ENCODE data around the gene DENND1A.

DENND1A gene

DNA sequence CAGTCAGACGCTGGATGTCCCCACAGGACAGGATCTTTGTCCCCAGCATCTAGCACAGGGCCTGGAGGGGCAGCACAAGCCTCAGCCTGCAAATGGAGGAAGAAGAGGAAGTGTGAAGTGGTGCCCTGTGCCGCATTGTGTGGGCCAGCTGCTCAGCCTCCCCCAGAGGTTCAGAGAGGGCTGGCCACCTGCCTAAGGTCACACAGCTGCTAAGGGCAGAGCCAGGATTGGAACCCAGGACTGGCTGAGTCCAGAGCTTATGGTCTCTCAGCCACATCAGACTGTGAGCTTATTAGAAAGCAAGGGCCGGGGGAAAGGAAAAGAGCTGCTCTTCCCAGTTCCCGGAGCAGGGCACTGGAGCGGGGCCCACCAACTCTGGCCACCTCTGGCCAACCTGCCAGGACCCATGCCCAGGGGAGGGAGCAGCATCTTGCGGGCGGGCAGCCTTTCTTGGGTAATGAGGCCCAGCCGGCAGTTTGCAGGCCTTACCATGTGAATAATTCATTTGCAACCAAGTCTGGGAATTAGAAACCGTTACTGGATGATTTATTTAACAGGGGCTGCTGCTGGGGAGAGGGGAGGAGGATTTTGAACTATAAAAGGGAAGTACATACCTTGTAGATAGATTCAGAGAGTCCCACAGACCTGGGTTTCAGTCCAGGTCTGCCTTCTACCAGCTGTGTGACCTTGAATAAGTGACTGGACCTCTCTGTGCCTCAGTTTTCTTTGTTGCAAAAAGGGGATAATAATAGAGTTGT lies 585.6 kb downstream of the DENND1A start:
- no peak for TF ChIP-seq FOXP2 (optimal IDR thresholded peaks at IDR 0.05; ENCODE audit: borderline replicate concordance, extremely low read depth, extremely low read length, insufficient read depth)
- TF ChIP-seq TAF1 (IDR thresholded peaks at IDR 0.05; ENCODE audit: borderline replicate concordance, insufficient read depth, low read length), result no peak
- TF ChIP-seq, protein P1, sequence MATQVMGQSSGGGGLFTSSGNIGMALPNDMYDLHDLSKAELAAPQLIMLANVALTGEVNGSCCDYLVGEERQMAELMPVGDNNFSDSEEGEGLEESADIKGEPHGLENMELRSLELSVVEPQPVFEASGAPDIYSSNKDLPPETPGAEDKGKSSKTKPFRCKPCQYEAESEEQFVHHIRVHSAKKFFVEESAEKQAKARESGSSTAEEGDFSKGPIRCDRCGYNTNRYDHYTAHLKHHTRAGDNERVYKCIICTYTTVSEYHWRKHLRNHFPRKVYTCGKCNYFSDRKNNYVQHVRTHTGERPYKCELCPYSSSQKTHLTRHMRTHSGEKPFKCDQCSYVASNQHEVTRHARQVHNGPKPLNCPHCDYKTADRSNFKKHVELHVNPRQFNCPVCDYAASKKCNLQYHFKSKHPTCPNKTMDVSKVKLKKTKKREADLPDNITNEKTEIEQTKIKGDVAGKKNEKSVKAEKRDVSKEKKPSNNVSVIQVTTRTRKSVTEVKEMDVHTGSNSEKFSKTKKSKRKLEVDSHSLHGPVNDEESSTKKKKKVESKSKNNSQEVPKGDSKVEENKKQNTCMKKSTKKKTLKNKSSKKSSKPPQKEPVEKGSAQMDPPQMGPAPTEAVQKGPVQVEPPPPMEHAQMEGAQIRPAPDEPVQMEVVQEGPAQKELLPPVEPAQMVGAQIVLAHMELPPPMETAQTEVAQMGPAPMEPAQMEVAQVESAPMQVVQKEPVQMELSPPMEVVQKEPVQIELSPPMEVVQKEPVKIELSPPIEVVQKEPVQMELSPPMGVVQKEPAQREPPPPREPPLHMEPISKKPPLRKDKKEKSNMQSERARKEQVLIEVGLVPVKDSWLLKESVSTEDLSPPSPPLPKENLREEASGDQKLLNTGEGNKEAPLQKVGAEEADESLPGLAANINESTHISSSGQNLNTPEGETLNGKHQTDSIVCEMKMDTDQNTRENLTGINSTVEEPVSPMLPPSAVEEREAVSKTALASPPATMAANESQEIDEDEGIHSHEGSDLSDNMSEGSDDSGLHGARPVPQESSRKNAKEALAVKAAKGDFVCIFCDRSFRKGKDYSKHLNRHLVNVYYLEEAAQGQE (IDR thresholded peaks at IDR 0.05; ENCODE audit: insufficient read depth in 1 of 2, low read depth in 2 of 2, low read length in 2 of 2), result no peak
- no peak for TF ChIP-seq SIN3A (IDR thresholded peaks at IDR 0.05; ENCODE audit: borderline replicate concordance, insufficient read depth, low read length)
- no peak for TF ChIP-seq POLR2AphosphoS5 (IDR thresholded peaks at IDR 0.05; ENCODE audit: low read depth, low read length)

DNA sequence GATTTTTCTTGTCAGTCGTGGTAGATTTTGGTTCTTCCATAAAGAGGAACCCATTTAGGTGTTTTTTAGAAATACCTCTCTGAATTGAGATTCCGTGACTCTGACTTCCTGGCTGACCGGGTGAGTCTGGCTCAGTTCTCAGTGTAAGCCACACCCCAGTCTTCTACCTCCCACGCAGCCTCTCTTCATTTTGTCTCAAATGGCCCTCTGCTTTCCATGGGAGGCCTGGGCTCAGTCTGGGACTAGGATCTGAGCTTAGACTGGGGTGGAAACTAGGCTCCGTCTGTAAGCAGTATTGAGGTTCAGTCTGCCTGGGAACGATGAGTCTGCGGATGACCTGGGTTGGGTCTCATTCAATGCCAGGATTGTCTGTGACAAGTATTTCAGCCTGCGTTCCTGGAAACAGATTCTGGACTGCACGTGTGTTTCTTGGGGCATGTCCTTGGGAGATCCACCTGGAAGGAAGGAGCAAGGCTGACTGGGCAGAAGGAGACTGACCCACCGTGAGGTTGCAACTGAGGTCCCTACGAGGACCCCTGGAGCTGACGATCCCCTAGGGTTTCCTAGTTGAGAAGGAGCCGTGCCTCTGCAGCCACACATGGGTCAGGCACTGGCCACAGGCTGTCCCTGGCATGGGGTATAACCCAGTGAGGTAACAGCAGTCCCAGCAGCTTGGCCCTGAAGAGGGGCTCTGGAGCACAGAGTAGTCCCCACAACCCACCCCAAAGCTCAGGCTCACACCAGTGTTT lies 586.3 kb downstream of the DENND1A start:
- no peak for TF ChIP-seq FOXP2 (optimal IDR thresholded peaks at IDR 0.05; ENCODE audit: borderline replicate concordance, extremely low read depth, extremely low read length, insufficient read depth)
- TF ChIP-seq POLR2AphosphoS5 (IDR thresholded peaks at IDR 0.05; ENCODE audit: low read depth, low read length), result no peak
- no peak for TF ChIP-seq SIN3A (IDR thresholded peaks at IDR 0.05; ENCODE audit: borderline replicate concordance, insufficient read depth, low read length)
- TF ChIP-seq TAF1 (IDR thresholded peaks at IDR 0.05; ENCODE audit: borderline replicate concordance, insufficient read depth, low read length), result no peak
- TF ChIP-seq, protein P1 (IDR thresholded peaks at IDR 0.05; ENCODE audit: insufficient read depth in 1 of 2, low read depth in 2 of 2, low read length in 2 of 2), result no peak

DNA sequence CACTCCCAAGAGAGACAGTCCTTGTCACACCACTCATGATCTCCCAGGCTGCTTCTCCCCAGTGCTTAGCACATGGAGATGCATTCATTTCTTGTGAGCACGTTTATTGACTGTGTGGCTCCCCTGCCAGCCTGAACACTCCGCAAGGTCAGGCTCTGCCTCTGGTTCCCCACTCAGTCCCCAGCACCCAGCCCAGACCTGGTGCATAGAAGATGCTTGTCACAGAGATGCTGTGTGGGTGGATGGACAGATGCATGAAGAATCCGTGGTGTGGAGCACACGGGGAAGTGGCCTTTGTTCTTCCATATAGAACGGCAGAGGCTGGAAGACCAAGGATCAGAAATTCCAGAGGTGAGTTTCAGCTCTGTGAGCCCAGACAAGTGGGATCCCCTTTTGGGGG lies 587.7 kb downstream of the DENND1A start:
- TF ChIP-seq POLR2AphosphoS5 (IDR thresholded peaks at IDR 0.05; ENCODE audit: low read depth, low read length), result no peak
- TF ChIP-seq FOXP2 (optimal IDR thresholded peaks at IDR 0.05; ENCODE audit: borderline replicate concordance, extremely low read depth, extremely low read length, insufficient read depth), result no peak
- TF ChIP-seq TAF1 (IDR thresholded peaks at IDR 0.05; ENCODE audit: borderline replicate concordance, insufficient read depth, low read length), result no peak
- no peak for TF ChIP-seq SIN3A (IDR thresholded peaks at IDR 0.05; ENCODE audit: borderline replicate concordance, insufficient read depth, low read length)
- TF ChIP-seq, protein P1 (IDR thresholded peaks at IDR 0.05; ENCODE audit: insufficient read depth in 1 of 2, low read depth in 2 of 2, low read length in 2 of 2), result no peak

DNA sequence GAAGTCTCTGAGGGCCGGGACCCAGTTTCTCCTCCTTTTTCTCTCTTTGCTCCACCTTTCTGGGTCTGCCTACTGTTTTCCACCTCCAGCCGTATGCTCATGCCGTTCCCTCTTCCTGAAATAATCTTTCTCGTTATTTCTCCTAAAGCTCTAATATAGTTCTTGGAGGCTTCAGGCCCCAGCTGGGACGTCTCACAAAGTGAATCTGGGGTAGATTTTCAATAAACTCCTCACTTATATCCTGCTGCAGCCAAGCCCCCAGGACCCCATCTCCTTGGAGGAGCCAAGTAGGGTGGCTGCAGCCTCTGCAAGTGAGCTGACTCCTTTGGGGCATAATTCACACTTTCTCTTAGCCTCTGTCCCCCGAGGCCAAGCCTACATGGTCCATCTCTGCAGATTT lies 588.1 kb downstream of the DENND1A start:
- no peak for TF ChIP-seq FOXP2 (optimal IDR thresholded peaks at IDR 0.05; ENCODE audit: borderline replicate concordance, extremely low read depth, extremely low read length, insufficient read depth)
- no peak for TF ChIP-seq SIN3A (IDR thresholded peaks at IDR 0.05; ENCODE audit: borderline replicate concordance, insufficient read depth, low read length)
- no peak for TF ChIP-seq POLR2AphosphoS5 (IDR thresholded peaks at IDR 0.05; ENCODE audit: low read depth, low read length)

DNA sequence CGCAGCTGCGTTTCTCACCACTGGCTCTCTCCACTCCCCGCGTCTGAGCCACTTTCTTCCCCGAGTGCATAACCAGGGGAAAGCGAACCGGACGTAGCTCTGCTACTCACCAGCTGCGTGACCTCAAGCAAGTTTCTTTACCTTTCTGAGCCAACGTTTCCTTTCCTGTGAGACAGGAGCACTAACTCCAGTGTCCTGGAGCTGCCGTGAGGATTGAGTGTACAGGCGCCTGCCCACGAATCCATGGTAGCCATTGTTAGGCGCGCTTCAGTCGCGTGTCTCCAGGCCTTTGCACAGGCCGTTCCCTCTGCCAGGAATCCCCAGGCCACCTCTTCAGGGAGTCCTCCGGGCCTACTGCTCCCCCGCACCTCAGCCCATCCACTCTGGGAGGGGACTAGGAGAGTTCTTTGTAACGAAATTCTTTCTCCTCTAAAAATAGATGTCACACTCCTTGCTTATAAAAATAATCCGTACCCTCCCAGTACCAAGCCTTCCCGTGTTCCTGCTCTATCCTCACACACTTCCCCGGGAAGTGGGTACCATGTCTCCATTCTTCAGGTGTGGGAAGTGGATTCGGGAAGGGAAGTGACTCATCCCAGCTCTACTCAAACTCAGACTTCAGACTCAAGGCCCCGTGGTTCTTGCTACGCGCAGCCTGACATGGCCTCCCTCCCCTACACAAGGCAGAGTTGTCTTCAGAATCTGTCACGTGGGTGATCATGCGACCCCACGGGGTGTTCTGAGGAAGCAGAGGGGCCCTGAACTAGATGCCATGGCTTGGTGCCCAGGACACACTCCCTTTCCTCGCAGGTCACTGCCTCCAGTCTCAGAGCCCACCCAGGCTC lies 590.0 kb downstream of the DENND1A start:
- TF ChIP-seq, protein P1 (IDR thresholded peaks at IDR 0.05; ENCODE audit: insufficient read depth in 1 of 2, low read depth in 2 of 2, low read length in 2 of 2), result no peak
- no peak for TF ChIP-seq TAF1 (IDR thresholded peaks at IDR 0.05; ENCODE audit: borderline replicate concordance, insufficient read depth, low read length)

Data from PFSK-1 (cell line).